GM23248 (cell line): ENCODE measurements around the gene OR4L1. TPM values are rescaled to one million over a fixed set of nuclear protein-coding genes. Genes with fewer than 3 reads are reported as not detected.

Source experiments
- DNase-seq: peaks from one replicate; pipeline ENCODE4 v3.0.0-alpha.2; 2015
- H2AFZ ChIP-seq: fragments of 200-600 bp; sonication (generic); 2 replicates; pipeline ENCODE4 v1.6.1; 2016; ENCODE audit warnings: antibody characterized with exemption
- H3F3A ChIP-seq: fragments of 200-600 bp; sonication (generic); 2 replicates; pipeline ENCODE4 v1.6.1; 2016; ENCODE audit warnings: mild to moderate bottlenecking, antibody characterized with exemption, mixed run types; ENCODE audit not compliant: insufficient read depth
- H3K27ac ChIP-seq: fragments of 200-600 bp; sonication (generic); 2 replicates; pipeline ENCODE4 v1.5.1; 2016; ENCODE audit warnings: mild to moderate bottlenecking
- H3K27me3 ChIP-seq: fragments of 200-600 bp; sonication (generic); replicated peaks from 2 replicates; pipeline ENCODE4 v1.6.1; 2016; ENCODE audit warnings: mild to moderate bottlenecking; ENCODE audit not compliant: insufficient read depth
- H3K36me3 ChIP-seq: fragments of 200-600 bp; sonication (generic); 2 replicates; pipeline ENCODE4 v1.6.1; 2016; ENCODE audit warnings: low read depth, mild to moderate bottlenecking
- H3K4me1 ChIP-seq: fragments of 200-600 bp; sonication (generic); 2 replicates; pipeline ENCODE4 v1.6.1; 2016; ENCODE audit warnings: mild to moderate bottlenecking; ENCODE audit not compliant: insufficient read depth
- H3K4me2 ChIP-seq: fragments of 200-600 bp; sonication (generic); one replicate; pipeline ENCODE4 v1.6.1; 2016; ENCODE audit warnings: mild to moderate bottlenecking; ENCODE audit not compliant: unreplicated experiment
- H3K4me3 ChIP-seq: fragments of 200-600 bp; sonication (generic); 2 replicates; pipeline ENCODE4 v1.5.1; 2016; ENCODE audit warnings: mild to moderate bottlenecking
- H3K79me2 ChIP-seq: fragments of 200-600 bp; sonication (generic); 2 replicates; pipeline ENCODE4 v1.6.1; 2016; ENCODE audit warnings: mild to moderate bottlenecking; ENCODE audit not compliant: insufficient read depth
- H3K9ac ChIP-seq: fragments of 200-600 bp; sonication (generic); 2 replicates; pipeline ENCODE4 v1.6.1; 2016; ENCODE audit warnings: mild to moderate bottlenecking
- H3K9me2 ChIP-seq: fragments of 200-600 bp; sonication (generic); 2 replicates; pipeline ENCODE4 v1.6.1; 2016; ENCODE audit warnings: mixed run types, mild to moderate bottlenecking, moderate library complexity; ENCODE audit not compliant: insufficient read depth
- H3K9me3 ChIP-seq: fragments of 200-600 bp; sonication (generic); one replicate; pipeline ENCODE4 v1.6.1; 2017; ENCODE audit warnings: low read depth
- H4K20me1 ChIP-seq: fragments of 200-600 bp; sonication (generic); 2 replicates; pipeline ENCODE4 v1.6.0; 2016; ENCODE audit not compliant: insufficient read depth
- EZH2 ChIP-seq: fragments of 200-600 bp; sonication (generic); IDR thresholded peaks from 2 replicates; pipeline ENCODE4 v1.6.1; 2018; ENCODE audit warnings: antibody characterized with exemption, mild to moderate bottlenecking; ENCODE audit not compliant: insufficient read depth, poor library complexity, severe bottlenecking
- EZH2phosphoT487 ChIP-seq: fragments of 200-600 bp; sonication (generic); IDR thresholded peaks from 2 replicates; pipeline ENCODE4 v1.6.1; 2018; ENCODE audit warnings: antibody characterized with exemption, moderate library complexity, mild to moderate bottlenecking, low read depth; ENCODE audit not compliant: insufficient read depth
- WGBS, 2 experiments: methylation state at CpG; one replicate each; pipeline ENCODE4 v1.1.6; 2015 to 2017; ENCODE audit warnings: low lambda C conversion rate in 2 of 2, low coverage in 1 of 2; ENCODE audit errors: missing lambda C conversion rate in 2 of 2; 5-methylcytosine and 5-hydroxymethylcytosine counted together
- in situ Hi-C: fragments of 300-500 bp; cut with MboI; formaldehyde crosslinking; loops from 2 replicates; pipeline ENCODE4 v1.15.0; 2020
- polyA plus RNA-seq: library from polyadenylated mRNA; unstranded; fragments of >200 nt; fragmentation: Nextera tagmentation; extraction: Ambion mirVana; gene quantifications from 2 replicates; pipeline ENCODE4 v1.2.1, GENCODE V29; 2016
- total RNA-seq: library from RNA; depleted of rRNA; stranded (reverse); fragments of >200 nt; shearing (Covaris generic); gene quantifications from 2 replicates; pipeline ENCODE4 v1.2.3, GENCODE V29; 2014; rRNA removed

Gene OR4L1
- total RNA-seq (not detected in 2 replicates), polyA plus RNA-seq (not detected in 2 replicates)

GRCh38 chr14:20059745-20060144 is at the start of gene OR4L1:
Gene OR4L1, plus strand, starts transcription at chr14:20060045. Its CDS starts 0 bp downstream, at chr14:20060045.
- Histone ChIP-seq H3K27ac (no peak within 1 kb of the TSS), H3K4me1 (no peaks in the 10 kb centered on the region), H3K4me3 (no peak within 1 kb of the TSS), H3K9me3 (no peaks in the 10 kb centered on the region), H3K36me3 (no peaks in the 10 kb centered on the region), H3K9ac (no peak within 1 kb of the TSS), H4K20me1 (no peaks in the 10 kb centered on the region), H3K4me2 (no peak within 1 kb of the TSS), H3K79me2 (no peaks in the 10 kb centered on the region), H2AFZ (no peak within 1 kb of the TSS), H3K9me2 (no peaks in the 10 kb centered on the region), H3F3A (no peaks in the 10 kb centered on the region), H3K27me3 (no peaks in the 10 kb centered on the region)
- no peak for TF ChIP-seq EZH2phosphoT487
- no peak for TF ChIP-seq EZH2
- whole genome bisulfite sequencing, 2 experiments = 31 to 38% methylated on average over 2 of the region's 2 CpGs
- in situ Hi-C loops = no loop called here
- DNase-seq = no peak

- H3K9ac ChIP-seq = no peak within 1 kb of the TSS
- no peaks in the 10 kb centered on the region for H4K20me1 ChIP-seq
- in situ Hi-C loops = no loop called here
- H3K4me1 ChIP-seq = no peaks in the 10 kb centered on the region
- WGBS, 2 experiments = 14 to 15% methylated on average over 2 of the region's 2 CpGs
- DNase-seq = no peak
- no peak within 1 kb of the TSS for H2AFZ ChIP-seq
- TF ChIP-seq EZH2phosphoT487 (no peak), EZH2 (no peak)
- H3K27me3 ChIP-seq = no peaks in the 10 kb centered on the region
- H3K79me2 ChIP-seq = no peaks in the 10 kb centered on the region
- no peak within 1 kb of the TSS for H3K4me3 ChIP-seq
- no peaks in the 10 kb centered on the region for H3F3A ChIP-seq
- no peaks in the 10 kb centered on the region; the same call in 1 of the 2 replicates for H3K9me2 ChIP-seq
- H3K27ac ChIP-seq = no peak within 1 kb of the TSS
- H3K36me3 ChIP-seq = no peaks in the 10 kb centered on the region
- H3K4me2 ChIP-seq = no peak within 1 kb of the TSS
- no peaks in the 10 kb centered on the region for H3K9me3 ChIP-seq
Observed at GRCh38 chr14:20019257-20019865, 40.5 kb upstream of the OR4L1 start, which contains the start of gene OR4K14. Gene OR4K14, minus strand, starts transcription at chr14:20019307. Its CDS starts 4,114 bp downstream, at chr14:20015193.

GRCh38 chr14:20031058-20031457 is 28.8 kb upstream of the OR4L1 start:
- no peak for TF ChIP-seq EZH2phosphoT487
- TF ChIP-seq EZH2 = no peak
- no peak overlapping the region for H3K9ac ChIP-seq
- no peak for DNase-seq
- H2AFZ ChIP-seq = no peak overlapping the region
- H3K27me3 ChIP-seq = no peaks in the 10 kb centered on the region
- in situ Hi-C loops = no loop called here
- H3K27ac ChIP-seq = no peak overlapping the region
- no peaks in the 10 kb centered on the region for H3K9me3 ChIP-seq
- H3K9me2 ChIP-seq = no peaks in the 10 kb centered on the region
- no peak overlapping the region for H3K4me2 ChIP-seq
- WGBS, 2 experiments = 17 to 25% methylated on average over 6 of the region's 6 CpGs
- H3K36me3 ChIP-seq = no peaks in the 10 kb centered on the region
- H3K4me1 ChIP-seq = no peaks in the 10 kb centered on the region
- no peaks in the 10 kb centered on the region for H3F3A ChIP-seq
- no peak overlapping the region for H3K4me3 ChIP-seq
- H4K20me1 ChIP-seq = no peaks in the 10 kb centered on the region
- no peaks in the 10 kb centered on the region for H3K79me2 ChIP-seq

- TF ChIP-seq EZH2phosphoT487 = no peak
- TF ChIP-seq EZH2 = no peak
- no peaks in the 10 kb centered on the region for H4K20me1 ChIP-seq
- H3K4me1 ChIP-seq = no peaks in the 10 kb centered on the region
- in situ Hi-C loops = no loop called here
- no peak overlapping the region for H3K4me3 ChIP-seq
- no peak for DNase-seq
- H3K9me2 ChIP-seq = no peaks in the 10 kb centered on the region
- H3K36me3 ChIP-seq = no peaks in the 10 kb centered on the region
- no peak overlapping the region for H3K9ac ChIP-seq
- no peak overlapping the region for H3K4me2 ChIP-seq
- no peaks in the 10 kb centered on the region for H3K9me3 ChIP-seq
- H3K79me2 ChIP-seq = no peaks in the 10 kb centered on the region
- no peaks in the 10 kb centered on the region for H3F3A ChIP-seq
- H2AFZ ChIP-seq = no peak overlapping the region
- no peaks in the 10 kb centered on the region for H3K27me3 ChIP-seq
- 13 to 17% methylated on average over 3 of the region's 3 CpGs for WGBS, 2 experiments
- H3K27ac ChIP-seq = no peak overlapping the region
Observed at GRCh38 chr14:20035449-20035848, 24.4 kb upstream of the OR4L1 start.
